CD14-positive monocyte (primary cell): Measurements from ENCODE around the gene TYMP. TPM values are rescaled to one million over a fixed set of nuclear protein-coding genes. Genes with fewer than 3 reads are reported as not detected.
A peak's percentile ranks its signal among the peaks of the same experiment; 100 is the strongest.

Source experiments
- DNase-seq, 3 donors: peaks; one replicate each; pipeline ENCODE4 v3.0.0-alpha.2; 2011 to 2022
- H2AFZ ChIP-seq: 2 replicates; pipeline ENCODE4 v1.6.0; 2012; ENCODE audit warnings: mild to moderate bottlenecking, low read depth, low read length, inconsistent platforms; ENCODE audit not compliant: insufficient read depth, poor library complexity, severe bottlenecking
- H3K27ac ChIP-seq, 2 donors: 1 replicate in 1 of 2; 2 replicates in 1 of 2; pipeline ENCODE4 v1.5.1; 2012 to 2013; ENCODE audit warnings: low read length in 2 of 2, control low read depth in 1 of 2, inconsistent platforms in 1 of 2, low read depth in 1 of 2, mild to moderate bottlenecking in 1 of 2
- H3K27me3 ChIP-seq, 2 donors: one replicate each; pipeline versions ENCODE4 v1.6.0 to v1.6.1; 2011 to 2013; ENCODE audit warnings: low read length in 2 of 2; ENCODE audit not compliant: control insufficient read depth in 2 of 2, insufficient read depth in 2 of 2
- H3K36me3 ChIP-seq, 2 donors: replicated peaks in 1 of 2; 1 replicate in 1 of 2; 2 replicates in 1 of 2; pipeline versions ENCODE4 v1.5.1 to v1.6.1; 2012 to 2013; ENCODE audit warnings: low read length in 2 of 2, control low read depth in 1 of 2, inconsistent platforms in 1 of 2, mild to moderate bottlenecking in 1 of 2; ENCODE audit not compliant: insufficient read depth in 2 of 2, control insufficient read depth in 1 of 2
- H3K4me1 ChIP-seq, 2 donors: 1 replicate in 1 of 2; 2 replicates in 1 of 2; pipeline versions ENCODE4 v1.5.1 to v1.6.1; 2012 to 2013; ENCODE audit warnings: low read length in 2 of 2, control low read depth in 1 of 2, inconsistent platforms in 1 of 2, mild to moderate bottlenecking in 1 of 2, moderate library complexity in 1 of 2; ENCODE audit not compliant: insufficient read depth in 2 of 2, control insufficient read depth in 1 of 2
- H3K4me2 ChIP-seq: replicated peaks from 2 replicates; pipeline ENCODE3; 2012; ENCODE audit warnings: low read length, moderate library complexity, mild to moderate bottlenecking; ENCODE audit not compliant: poor library complexity, severe bottlenecking; ENCODE audit errors: extremely low read depth
- H3K4me3 ChIP-seq, 3 experiments: fragments of 200-600 bp in 1 of 3; sonication (generic) in 1 of 3; replicated peaks in 1 of 3; 1 replicate in 2 of 3; 2 replicates in 1 of 3; pipeline ENCODE4 v1.5.1; 2011 to 2013; ENCODE audit warnings: low read length in 3 of 3, mild to moderate bottlenecking in 3 of 3, control low read depth in 2 of 3, low read depth in 2 of 3, inconsistent platforms in 1 of 3, moderate library complexity in 1 of 3
- H3K79me2 ChIP-seq: 2 replicates; pipeline ENCODE4 v1.6.0; 2012; ENCODE audit warnings: mild to moderate bottlenecking, control low read depth, inconsistent platforms, low read length, moderate library complexity; ENCODE audit not compliant: insufficient read depth
- H3K9ac ChIP-seq: 2 replicates; pipeline ENCODE4 v1.6.0; 2017; ENCODE audit warnings: low read length, mild to moderate bottlenecking; ENCODE audit not compliant: insufficient read depth, poor library complexity, severe bottlenecking
- H3K9me3 ChIP-seq, 2 donors: replicated peaks in 1 of 2; 1 replicate in 1 of 2; 2 replicates in 1 of 2; pipeline versions ENCODE4 v1.5.1 to v1.6.1; 2012 to 2013; ENCODE audit warnings: low read length in 2 of 2, control low read depth in 1 of 2; ENCODE audit not compliant: control insufficient read depth in 1 of 2, insufficient read depth in 1 of 2
- H4K20me1 ChIP-seq: 2 replicates; pipeline ENCODE4 v1.6.0; 2012; ENCODE audit warnings: mild to moderate bottlenecking, low read length, control low read depth, moderate library complexity; ENCODE audit not compliant: insufficient read depth
- H3K27ac Mint-ChIP-seq, 7 donors: one replicate each; pipeline ENCODE4 v1.8.0; 2020; ENCODE audit warnings: mild to moderate bottlenecking in 7 of 7, mixed read lengths in 7 of 7, moderate library complexity in 6 of 7, inconsistent platforms in 2 of 7
- H3K27me3 Mint-ChIP-seq, 3 donors: one replicate each; pipeline ENCODE4 v1.8.0; 2021 to 2022; ENCODE audit warnings: low read depth in 3 of 3, mild to moderate bottlenecking in 3 of 3, mixed read lengths in 3 of 3, moderate library complexity in 3 of 3, inconsistent platforms in 1 of 3
- H3K36me3 Mint-ChIP-seq, 2 donors: one replicate each; pipeline ENCODE4 v1.8.0; 2020; ENCODE audit warnings: mixed read lengths in 2 of 2, inconsistent platforms in 1 of 2, mild to moderate bottlenecking in 1 of 2
- H3K4me1 Mint-ChIP-seq: one replicate; pipeline ENCODE4 v1.8.0; 2020; ENCODE audit warnings: mild to moderate bottlenecking, mixed read lengths
- H3K4me3 Mint-ChIP-seq, 2 donors: one replicate each; pipeline ENCODE4 v1.8.0; 2020; ENCODE audit warnings: mild to moderate bottlenecking in 2 of 2, mixed read lengths in 2 of 2, moderate library complexity in 1 of 2
- H3K9me3 Mint-ChIP-seq, 7 donors: one replicate each; pipeline ENCODE4 v1.8.0; 2020 to 2022; ENCODE audit warnings: mixed read lengths in 7 of 7, mild to moderate bottlenecking in 6 of 7, moderate library complexity in 6 of 7, inconsistent platforms in 2 of 7
- CTCF ChIP-seq: fragments of 200-600 bp; IDR thresholded peaks from one replicate; pipeline ENCODE4 v1.8.0; 2022; ENCODE audit warnings: antibody characterized with exemption, mild to moderate bottlenecking
- WGBS: methylation state at CpG from one replicate; pipeline ENCODE4 v1.1.5; 2013; ENCODE audit warnings: missing lambda C conversion rate; ENCODE audit not compliant: insufficient coverage; 5-methylcytosine and 5-hydroxymethylcytosine counted together
- intact Hi-C, 2 donors: fragments of 100-400 bp; cut with micrococcal nuclease; formaldehyde crosslinking; loops; one replicate each; pipeline versions ENCODE4 v1.15.0 to v1.15.1; 2023
- polyA plus RNA-seq, 3 donors: library from polyadenylated mRNA; depleted of rRNA in 1 of 3; unstranded in 2 of 3; stranded (reverse) in 1 of 3; fragments of 300-500 nt in 2 of 3; fragments of >200 nt in 1 of 3; fragmentation: Illumina TruSeq in 2 of 3; gene quantifications; 1 replicate in 2 of 3; 2 replicates in 1 of 3; pipeline ENCODE4 v1.2.3, GENCODE V29; 2012 to 2021

TYMP gene
- polyA plus RNA-seq, 3 donors: 787 to 994 (median 955) TPM

- Histone ChIP-seq H4K20me1 (peaks cover 36% of the 10 kb centered on the region), H3K9ac (no peak overlapping the region), H3K27ac (no peak overlapping the region), H3K79me2 (peaks cover 11% of the 10 kb centered on the region), H3K36me3 (peaks cover 0 to 58% of the 10 kb centered on the region in 2 donors), H3K9me3 (no peaks in the 10 kb centered on the region), H3K27me3 (no peaks in the 10 kb centered on the region), H3K4me2 (no peak overlapping the region), H3K4me3 (no peak overlapping the region), H2AFZ (no peak overlapping the region), H3K4me1 (peaks cover 20 to 32% of the 10 kb centered on the region in 2 donors)
- peak in 1 of 3 donors; percentile 3 for DNase-seq
- 71% methylated on average over 15 of the region's 18 CpGs for WGBS
- intact Hi-C loops: loop anchor here in 1 of 2 donors (5.0 kb wide), 1 partner anchor 65 kb away; no protein-coding TSS in a partner anchor
- Mint-ChIP-seq H3K36me3 (peaks cover 45 to 69% of the 10 kb centered on the region in 2 donors), H3K9me3 (no peaks in the 10 kb centered on the region), H3K27ac (peak overlapping the region in 2 of 7 donors; percentile 40 to 53), H3K4me1 (peaks cover 32% of the 10 kb centered on the region), H3K4me3 (peak overlapping the region; percentile 4 to 21), H3K27me3 (peaks cover 2 to 11% (median 8%) of the 10 kb centered on the region in 3 donors)
- no peak for TF ChIP-seq CTCF
Measured at GRCh38 chr22:50576806-50577696, 47.2 kb upstream of the TYMP start.

GRCh38 chr22:50576070-50576469 is 46.3 kb upstream of the TYMP start:
- H3K4me1 Mint-ChIP-seq: peaks cover 23% of the 10 kb centered on the region
- no peaks in the 10 kb centered on the region for H3K9me3 Mint-ChIP-seq
- H3K9me3 ChIP-seq: no peaks in the 10 kb centered on the region
- H3K27ac Mint-ChIP-seq: peak overlapping the region in 1 of 7 donors; percentile 21
- no peak overlapping the region for H2AFZ ChIP-seq
- WGBS: 82% methylated on average over 4 of the region's 5 CpGs
- H3K36me3 Mint-ChIP-seq: peaks cover 47 to 74% of the 10 kb centered on the region in 2 donors
- peak in 1 of 3 donors; percentile 3 for DNase-seq
- H3K4me3 Mint-ChIP-seq: peak overlapping the region in 1 of 2 donors; percentile 13
- peaks cover 6 to 65% of the 10 kb centered on the region in 2 donors for H3K36me3 ChIP-seq
- H3K4me3 ChIP-seq: no peak overlapping the region
- H3K79me2 ChIP-seq: peaks cover 1% of the 10 kb centered on the region
- H3K27ac ChIP-seq: no peak overlapping the region
- no peak for TF ChIP-seq CTCF
- peaks cover 2 to 11% (median 8%) of the 10 kb centered on the region in 3 donors for H3K27me3 Mint-ChIP-seq
- no peak overlapping the region for H3K9ac ChIP-seq
- intact Hi-C loops: loop anchor here in 1 of 2 donors (5.0 kb wide), 1 partner anchor 64 kb away; no protein-coding TSS in a partner anchor
- H4K20me1 ChIP-seq: peaks cover 26% of the 10 kb centered on the region
- no peaks in the 10 kb centered on the region for H3K27me3 ChIP-seq
- H3K4me2 ChIP-seq: no peak overlapping the region
- H3K4me1 ChIP-seq: peaks cover 11 to 22% of the 10 kb centered on the region in 2 donors
